KG1 (cell line): ENCODE results near the gene RPS6KA3.
"Not testable (repeated sequence)": the region's sequence is repeated elsewhere in the genome, so short reads cannot be mapped to it uniquely, and the experiment has no call there.

Source experiments
- DNase-seq: peaks from one replicate; lab custom pipeline; 2025; lab: John Stamatoyannopoulos, UW

Gene RPS6KA3

GRCh38 chrX:20143561-20143960 is 123.1 kb downstream of the RPS6KA3 start:
- DNase-seq: no peak

- no peak for DNase-seq
Observed at GRCh38 chrX:20143111-20143510, 123.6 kb downstream of the RPS6KA3 start.

GRCh38 chrX:20141281-20142220 is 125.2 kb downstream of the RPS6KA3 start, which contains the start of gene EIF1AX:
TSS of gene EIF1AX (minus strand) at chrX:20141838. CDS start at chrX:20141640, 198 bp downstream.
- peak; percentile 85 for DNase-seq

- no peak for DNase-seq
Observed at GRCh38 chrX:20140420-20140819, 126.3 kb downstream of the RPS6KA3 start.

- DNase-seq: no peak
Observed at GRCh38 chrX:20139966-20140365, 126.7 kb downstream of the RPS6KA3 start.

GRCh38 chrX:20135944-20136343 is 130.8 kb downstream of the RPS6KA3 start:
- no peak for DNase-seq

- no peak for DNase-seq
Observed at GRCh38 chrX:20132666-20133065, 134.0 kb downstream of the RPS6KA3 start.

GRCh38 chrX:20130357-20130756 is 136.4 kb downstream of the RPS6KA3 start:
- DNase-seq: no peak

GRCh38 chrX:20129547-20129946 is 137.2 kb downstream of the RPS6KA3 start:
- no peak for DNase-seq

GRCh38 chrX:20128670-20129069 is 138.0 kb downstream of the RPS6KA3 start:
- no peak for DNase-seq

GRCh38 chrX:20127440-20127839 is 139.3 kb downstream of the RPS6KA3 start:
- not testable (repeated sequence) for DNase-seq

GRCh38 chrX:20126833-20127232 is 139.9 kb downstream of the RPS6KA3 start:
- DNase-seq: not testable (repeated sequence)

- no peak for DNase-seq
Observed at GRCh38 chrX:20124964-20125363, 141.7 kb downstream of the RPS6KA3 start.

GRCh38 chrX:20118065-20118824 is 148.5 kb downstream of the RPS6KA3 start:
- DNase-seq: no peak

GRCh38 chrX:20116577-20117240 is 150.0 kb downstream of the RPS6KA3 start, which contains the start of gene MAP7D2:
TSS of gene MAP7D2 (minus strand) at chrX:20116907. CDS start at chrX:20116879, 28 bp downstream.
- no peak for DNase-seq

GRCh38 chrX:20116087-20116576 is 150.6 kb downstream of the RPS6KA3 start:
- no peak for DNase-seq

GRCh38 chrX:20112022-20112774 is 154.5 kb downstream of the RPS6KA3 start:
- no peak for DNase-seq

GRCh38 chrX:20111271-20111670 is 155.4 kb downstream of the RPS6KA3 start:
- no peak for DNase-seq

GRCh38 chrX:20101934-20102581 is 164.7 kb downstream of the RPS6KA3 start:
- DNase-seq: no peak
